Measurements from ENCODE around the gene MBD4.

DNA sequence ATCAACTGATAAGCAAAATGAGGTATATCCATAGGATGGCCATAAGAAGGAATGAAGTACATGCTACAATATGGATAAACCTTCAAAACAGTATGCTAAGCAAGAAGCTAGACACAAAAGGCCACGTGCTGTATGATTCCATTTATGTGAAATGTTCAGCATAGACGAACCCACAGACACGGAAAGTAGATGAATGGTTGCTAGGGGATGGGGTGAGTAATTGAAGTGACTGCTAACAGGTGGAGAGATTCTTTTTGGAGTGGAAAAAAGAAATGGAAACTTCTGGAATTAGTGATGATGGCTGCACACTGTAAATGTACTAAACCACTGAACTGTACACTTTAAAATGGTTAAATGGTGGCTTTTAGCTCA, 10.7 kb downstream of the MBD4 start:
- TF ChIP-seq POLR2A (IDR thresholded peaks at IDR 0.05) = no peak
- TF ChIP-seq, protein P1, sequence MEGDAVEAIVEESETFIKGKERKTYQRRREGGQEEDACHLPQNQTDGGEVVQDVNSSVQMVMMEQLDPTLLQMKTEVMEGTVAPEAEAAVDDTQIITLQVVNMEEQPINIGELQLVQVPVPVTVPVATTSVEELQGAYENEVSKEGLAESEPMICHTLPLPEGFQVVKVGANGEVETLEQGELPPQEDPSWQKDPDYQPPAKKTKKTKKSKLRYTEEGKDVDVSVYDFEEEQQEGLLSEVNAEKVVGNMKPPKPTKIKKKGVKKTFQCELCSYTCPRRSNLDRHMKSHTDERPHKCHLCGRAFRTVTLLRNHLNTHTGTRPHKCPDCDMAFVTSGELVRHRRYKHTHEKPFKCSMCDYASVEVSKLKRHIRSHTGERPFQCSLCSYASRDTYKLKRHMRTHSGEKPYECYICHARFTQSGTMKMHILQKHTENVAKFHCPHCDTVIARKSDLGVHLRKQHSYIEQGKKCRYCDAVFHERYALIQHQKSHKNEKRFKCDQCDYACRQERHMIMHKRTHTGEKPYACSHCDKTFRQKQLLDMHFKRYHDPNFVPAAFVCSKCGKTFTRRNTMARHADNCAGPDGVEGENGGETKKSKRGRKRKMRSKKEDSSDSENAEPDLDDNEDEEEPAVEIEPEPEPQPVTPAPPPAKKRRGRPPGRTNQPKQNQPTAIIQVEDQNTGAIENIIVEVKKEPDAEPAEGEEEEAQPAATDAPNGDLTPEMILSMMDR (IDR thresholded peaks at IDR 0.05 in 4 of 5, conservative IDR thresholded peaks at IDR 0.05 in 1 of 5) = no peak
